Measurements from ENCODE around the gene FAT1.

FAT1 gene

DNA sequence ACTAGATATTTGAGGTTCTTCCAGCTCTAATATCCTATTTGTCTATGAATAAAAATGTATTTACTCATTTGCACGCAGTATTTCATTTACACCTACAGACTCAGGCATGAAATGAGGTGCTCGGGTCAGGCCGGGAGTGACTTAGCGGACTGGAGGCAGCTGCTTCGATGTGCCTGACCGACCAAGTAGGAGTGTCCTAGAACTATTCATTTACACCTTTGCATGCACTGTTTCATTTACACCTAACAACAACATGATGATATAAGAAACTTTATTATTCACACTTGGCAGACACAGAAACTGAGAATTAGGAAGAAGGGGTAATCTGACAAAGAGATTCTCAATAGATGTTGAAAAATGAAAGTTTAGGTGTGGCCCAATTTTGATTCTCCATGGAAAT is 28.7 kb upstream of the FAT1 start:
- no peak overlapping the region for H4K8ac ChIP-seq (ENCODE audit: low read depth, low read length)
- H2BK120ac ChIP-seq (ENCODE audit: insufficient read depth, low read length, poor library complexity) = no peak overlapping the region
- no peak overlapping the region for H2BK12ac ChIP-seq (ENCODE audit: low read length)
- H3K4me1 ChIP-seq (ENCODE audit: control insufficient read depth in 1 of 2, insufficient read depth in 2 of 2, low read length in 2 of 2) = no peaks in the 10 kb centered on the region
- no peak overlapping the region for H4K91ac ChIP-seq (ENCODE audit: low read depth, low read length)
- no peak overlapping the region for H3K4ac ChIP-seq (ENCODE audit: low read depth, low read length)
- no peak overlapping the region for H3K23ac ChIP-seq (ENCODE audit: low read length)
- no peaks in the 10 kb centered on the region for H3K79me2 ChIP-seq (ENCODE audit: control insufficient read depth, insufficient read depth, low read length, poor library complexity)
- H3K4me2 ChIP-seq (ENCODE audit: low read length) = no peak overlapping the region
- H3K18ac ChIP-seq (ENCODE audit: low read length) = no peak overlapping the region
- H3K27ac ChIP-seq (ENCODE audit: low read depth, low read length) = no peak overlapping the region
- no peaks in the 10 kb centered on the region for H3K79me1 ChIP-seq (ENCODE audit: low read length)
- no peak overlapping the region for H3K9ac ChIP-seq (ENCODE audit: low read length)
- H4K12ac ChIP-seq (ENCODE audit: low read depth, low read length) = no peak overlapping the region
- H2AK5ac ChIP-seq (ENCODE audit: low read length) = no peak overlapping the region
- H3K4me3 ChIP-seq (ENCODE audit: low read depth, low read length) = no peak overlapping the region
- no peak overlapping the region for H2BK5ac ChIP-seq (ENCODE audit: low read depth, low read length, poor library complexity)
- H3K36me3 ChIP-seq (ENCODE audit: control insufficient read depth in 1 of 2, insufficient read depth in 2 of 2, low read length in 2 of 2) = no peaks in the 10 kb centered on the region
- DNase-seq = no peak
- H2AFZ ChIP-seq (ENCODE audit: insufficient read depth, low read length, poor library complexity) = no peak overlapping the region
- no peaks in the 10 kb centered on the region for H3K9me3 ChIP-seq (ENCODE audit: insufficient read depth, low read depth, low read length)
- H3K14ac ChIP-seq (ENCODE audit: low read length) = no peak overlapping the region
- no peaks in the 10 kb centered on the region for H3K27me3 ChIP-seq (ENCODE audit: insufficient read depth, low read length)
- no CpG with 5 or more reads among the region's 6 CpGs for WGBS (ENCODE audit: extremely low coverage, insufficient coverage, insufficient read length)

DNA sequence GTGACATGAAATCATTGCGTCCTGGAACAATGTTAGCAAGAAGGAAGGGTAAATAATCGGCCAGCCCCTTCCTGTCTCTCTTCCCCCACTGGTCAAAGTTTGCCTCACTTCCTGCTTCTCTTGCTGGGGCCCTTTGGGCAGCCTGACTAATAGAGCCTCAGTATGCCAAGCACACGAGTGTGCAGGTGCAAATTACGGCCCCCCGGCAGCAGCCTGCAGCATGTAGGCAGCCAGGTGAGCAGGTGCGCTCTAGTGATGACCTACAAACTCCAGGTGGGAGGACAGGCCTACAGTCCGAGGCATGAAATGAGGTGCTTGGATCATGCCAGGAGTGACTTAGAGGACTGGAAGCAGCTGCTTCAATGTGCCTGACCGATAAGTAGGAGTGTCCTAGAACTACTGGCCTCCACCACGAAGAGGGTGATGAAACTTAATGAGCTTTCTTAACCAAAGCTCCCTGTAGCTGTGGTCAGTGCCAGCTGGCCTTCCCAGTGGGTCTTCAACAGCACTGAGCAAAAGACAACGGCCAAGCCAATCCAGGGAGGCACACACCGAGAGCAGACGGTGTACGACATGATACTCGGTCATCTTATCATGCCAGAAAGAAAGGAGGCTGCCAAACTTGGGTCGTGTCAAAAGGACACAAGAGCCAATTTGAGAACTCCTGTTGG is 26.1 kb upstream of the FAT1 start:
- no peak overlapping the region for H3K18ac ChIP-seq (ENCODE audit: low read length)
- DNase-seq = no peak
- no peak overlapping the region for H3K14ac ChIP-seq (ENCODE audit: low read length)
- no peak overlapping the region for H3K27ac ChIP-seq (ENCODE audit: low read depth, low read length)
- H3K27me3 ChIP-seq (ENCODE audit: insufficient read depth, low read length) = no peaks in the 10 kb centered on the region
- H3K4me3 ChIP-seq (ENCODE audit: low read depth, low read length) = no peak overlapping the region
- H4K8ac ChIP-seq (ENCODE audit: low read depth, low read length) = no peak overlapping the region
- H3K79me1 ChIP-seq (ENCODE audit: low read length) = no peaks in the 10 kb centered on the region
- H2BK120ac ChIP-seq (ENCODE audit: insufficient read depth, low read length, poor library complexity) = no peak overlapping the region
- H2BK5ac ChIP-seq (ENCODE audit: low read depth, low read length, poor library complexity) = no peak overlapping the region
- no peaks in the 10 kb centered on the region for H3K79me2 ChIP-seq (ENCODE audit: control insufficient read depth, insufficient read depth, low read length, poor library complexity)
- H3K9ac ChIP-seq (ENCODE audit: low read length) = no peak overlapping the region
- H2AFZ ChIP-seq (ENCODE audit: insufficient read depth, low read length, poor library complexity) = no peak overlapping the region
- no CpG with 5 or more reads among the region's 15 CpGs for WGBS (ENCODE audit: extremely low coverage, insufficient coverage, insufficient read length)
- no peaks in the 10 kb centered on the region for H3K4me1 ChIP-seq (ENCODE audit: control insufficient read depth in 1 of 2, insufficient read depth in 2 of 2, low read length in 2 of 2)
- H4K91ac ChIP-seq (ENCODE audit: low read depth, low read length) = no peak overlapping the region
- no peak overlapping the region for H3K23ac ChIP-seq (ENCODE audit: low read length)
- no peak overlapping the region for H4K12ac ChIP-seq (ENCODE audit: low read depth, low read length)
- no peak overlapping the region for H2BK12ac ChIP-seq (ENCODE audit: low read length)
- no peak overlapping the region for H2AK5ac ChIP-seq (ENCODE audit: low read length)
- H3K36me3 ChIP-seq (ENCODE audit: control insufficient read depth in 1 of 2, insufficient read depth in 2 of 2, low read length in 2 of 2) = no peaks in the 10 kb centered on the region
- H3K4ac ChIP-seq (ENCODE audit: low read depth, low read length) = no peak overlapping the region
- H3K9me3 ChIP-seq (ENCODE audit: insufficient read depth, low read depth, low read length) = no peaks in the 10 kb centered on the region
- no peak overlapping the region for H3K4me2 ChIP-seq (ENCODE audit: low read length)

- Histone ChIP-seq H4K91ac (ENCODE audit: low read depth, low read length) (no peak overlapping the region), H3K23ac (ENCODE audit: low read length) (no peak overlapping the region), H2BK5ac (ENCODE audit: low read depth, low read length, poor library complexity) (no peak overlapping the region), H3K79me2 (ENCODE audit: control insufficient read depth, insufficient read depth, low read length, poor library complexity) (no peaks in the 10 kb centered on the region), H3K14ac (ENCODE audit: low read length) (no peak overlapping the region), H3K4ac (ENCODE audit: low read depth, low read length) (no peak overlapping the region), H3K4me1 (ENCODE audit: control insufficient read depth in 1 of 2, insufficient read depth in 2 of 2, low read length in 2 of 2) (no peaks in the 10 kb centered on the region), H3K4me2 (ENCODE audit: low read length) (no peak overlapping the region), H4K12ac (ENCODE audit: low read depth, low read length) (no peak overlapping the region), H2BK12ac (ENCODE audit: low read length) (no peak overlapping the region), H4K8ac (ENCODE audit: low read depth, low read length) (no peak overlapping the region), H3K9me3 (ENCODE audit: insufficient read depth, low read depth, low read length) (no peaks in the 10 kb centered on the region), H2BK120ac (ENCODE audit: insufficient read depth, low read length, poor library complexity) (no peak overlapping the region), H3K27me3 (ENCODE audit: insufficient read depth, low read length) (no peaks in the 10 kb centered on the region), H3K36me3 (ENCODE audit: control insufficient read depth in 1 of 2, insufficient read depth in 2 of 2, low read length in 2 of 2) (no peaks in the 10 kb centered on the region), H2AK5ac (ENCODE audit: low read length) (no peak overlapping the region), H3K4me3 (ENCODE audit: low read depth, low read length) (no peak overlapping the region), H3K79me1 (ENCODE audit: low read length) (no peaks in the 10 kb centered on the region), H3K18ac (ENCODE audit: low read length) (no peak overlapping the region), H3K9ac (ENCODE audit: low read length) (no peak overlapping the region), H2AFZ (ENCODE audit: insufficient read depth, low read length, poor library complexity) (no peak overlapping the region), H3K27ac (ENCODE audit: low read depth, low read length) (no peak overlapping the region)
- peak; percentile 85 to 93 for DNase-seq
- WGBS (ENCODE audit: extremely low coverage, insufficient coverage, insufficient read length) = no CpG with 5 or more reads among the region's 6 CpGs
Observed at GRCh38 chr4:186746581-186746980, 22.9 kb upstream of the FAT1 start.

DNA sequence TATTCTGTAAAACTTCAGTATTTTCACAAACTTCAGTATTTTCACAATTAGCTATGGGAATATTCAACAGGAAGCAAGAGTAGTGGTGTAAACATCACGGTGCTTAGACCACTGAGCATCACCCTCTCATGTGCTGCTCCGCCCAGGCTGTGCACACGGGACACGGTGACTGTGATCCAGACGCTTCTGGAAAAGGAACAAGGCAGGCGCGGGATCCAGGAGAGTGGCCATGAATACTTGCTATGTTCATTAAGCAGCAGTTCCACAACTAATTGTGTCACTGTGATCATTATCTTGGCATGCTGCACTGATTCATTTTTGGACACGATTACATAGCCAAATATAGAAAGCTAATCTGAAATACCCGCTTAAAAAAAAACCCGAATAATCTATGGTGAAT is 19.6 kb upstream of the FAT1 start:
- peak; percentile 63 to 71 for DNase-seq
- Histone ChIP-seq H2AFZ (ENCODE audit: insufficient read depth, low read length, poor library complexity) (no peak overlapping the region), H3K9me3 (ENCODE audit: insufficient read depth, low read depth, low read length) (no peaks in the 10 kb centered on the region), H2AK5ac (ENCODE audit: low read length) (no peak overlapping the region), H3K4me3 (ENCODE audit: low read depth, low read length) (no peak overlapping the region), H4K91ac (ENCODE audit: low read depth, low read length) (no peak overlapping the region), H3K27ac (ENCODE audit: low read depth, low read length) (no peak overlapping the region), H4K12ac (ENCODE audit: low read depth, low read length) (no peak overlapping the region), H3K4me2 (ENCODE audit: low read length) (no peak overlapping the region), H3K9ac (ENCODE audit: low read length) (no peak overlapping the region), H3K27me3 (ENCODE audit: insufficient read depth, low read length) (no peaks in the 10 kb centered on the region), H2BK120ac (ENCODE audit: insufficient read depth, low read length, poor library complexity) (no peak overlapping the region), H3K4me1 (ENCODE audit: control insufficient read depth in 1 of 2, insufficient read depth in 2 of 2, low read length in 2 of 2) (no peaks in the 10 kb centered on the region), H4K8ac (ENCODE audit: low read depth, low read length) (no peak overlapping the region), H3K18ac (ENCODE audit: low read length) (no peak overlapping the region), H3K79me2 (ENCODE audit: control insufficient read depth, insufficient read depth, low read length, poor library complexity) (no peaks in the 10 kb centered on the region), H3K79me1 (ENCODE audit: low read length) (no peaks in the 10 kb centered on the region), H3K36me3 (ENCODE audit: control insufficient read depth in 1 of 2, insufficient read depth in 2 of 2, low read length in 2 of 2) (no peaks in the 10 kb centered on the region), H3K23ac (ENCODE audit: low read length) (no peak overlapping the region), H2BK5ac (ENCODE audit: low read depth, low read length, poor library complexity) (no peak overlapping the region), H3K14ac (ENCODE audit: low read length) (no peak overlapping the region), H3K4ac (ENCODE audit: low read depth, low read length) (no peak overlapping the region), H2BK12ac (ENCODE audit: low read length) (no peak overlapping the region)
- WGBS (ENCODE audit: extremely low coverage, insufficient coverage, insufficient read length) = no CpG with 5 or more reads among the region's 10 CpGs
